ENCODE measurements around the gene CCDC50.

Gene CCDC50

GRCh38 chr3:191368755-191369615, 39.8 kb downstream of the CCDC50 start:
- no peak for DNase-seq
- TF ChIP-seq POLR2A (IDR thresholded peaks at IDR 0.05; ENCODE audit: low read length) (no peak), GATA1 (IDR thresholded peaks at IDR 0.05; ENCODE audit: low read depth, low read length) (no peak)

GRCh38 chr3:191369616-191370010, 40.4 kb downstream of the CCDC50 start:
- TF ChIP-seq POLR2A (IDR thresholded peaks at IDR 0.05; ENCODE audit: low read length), result no peak
- TF ChIP-seq GATA1 (IDR thresholded peaks at IDR 0.05; ENCODE audit: low read depth, low read length), result no peak
- no peak for DNase-seq

- no peak for TF ChIP-seq POLR2A (IDR thresholded peaks at IDR 0.05; ENCODE audit: low read length)
- no peak for TF ChIP-seq GATA1 (IDR thresholded peaks at IDR 0.05; ENCODE audit: low read depth, low read length)
Observed at GRCh38 chr3:191372122-191372521, 42.9 kb downstream of the CCDC50 start.

GRCh38 chr3:191373327-191373726, 44.1 kb downstream of the CCDC50 start:
- no peak for TF ChIP-seq GATA1 (IDR thresholded peaks at IDR 0.05; ENCODE audit: low read depth, low read length)
- TF ChIP-seq POLR2A (IDR thresholded peaks at IDR 0.05; ENCODE audit: low read length), result no peak
- no peak for DNase-seq

More at GRCh38 chr3:191372122-191372521, 42.9 kb downstream of the CCDC50 start:
- DNase-seq, result no peak

GRCh38 chr3:191376516-191377141, 47.4 kb downstream of the CCDC50 start:
- DNase-seq, result no peak
- no peak for TF ChIP-seq GATA1 (IDR thresholded peaks at IDR 0.05; ENCODE audit: low read depth, low read length)
- TF ChIP-seq POLR2A (IDR thresholded peaks at IDR 0.05; ENCODE audit: low read length), result no peak

GRCh38 chr3:191378142-191378812, 49.1 kb downstream of the CCDC50 start:
- no peak for TF ChIP-seq GATA1 (IDR thresholded peaks at IDR 0.05; ENCODE audit: low read depth, low read length)
- no peak for TF ChIP-seq POLR2A (IDR thresholded peaks at IDR 0.05; ENCODE audit: low read length)
- DNase-seq, result no peak

GRCh38 chr3:191379446-191379845, 50.3 kb downstream of the CCDC50 start:
- DNase-seq, result no peak
- TF ChIP-seq GATA1 (IDR thresholded peaks at IDR 0.05; ENCODE audit: low read depth, low read length) (no peak), POLR2A (IDR thresholded peaks at IDR 0.05; ENCODE audit: low read length) (no peak)

GRCh38 chr3:191380001-191380400, 50.8 kb downstream of the CCDC50 start:
- TF ChIP-seq POLR2A (IDR thresholded peaks at IDR 0.05; ENCODE audit: low read length), result no peak
- TF ChIP-seq GATA1 (IDR thresholded peaks at IDR 0.05; ENCODE audit: low read depth, low read length), result no peak

GRCh38 chr3:191381303-191381702, 52.1 kb downstream of the CCDC50 start:
- no peak for DNase-seq
- TF ChIP-seq POLR2A (IDR thresholded peaks at IDR 0.05; ENCODE audit: low read length) (no peak), GATA1 (IDR thresholded peaks at IDR 0.05; ENCODE audit: low read depth, low read length) (no peak)

More at GRCh38 chr3:191380001-191380400, 50.8 kb downstream of the CCDC50 start:
- DNase-seq, result no peak

GRCh38 chr3:191382661-191383060, 53.5 kb downstream of the CCDC50 start:
- DNase-seq, result no peak
- no peak for TF ChIP-seq POLR2A (IDR thresholded peaks at IDR 0.05; ENCODE audit: low read length)
- TF ChIP-seq GATA1 (IDR thresholded peaks at IDR 0.05; ENCODE audit: low read depth, low read length), result no peak

- DNase-seq, result no peak
- TF ChIP-seq POLR2A (IDR thresholded peaks at IDR 0.05; ENCODE audit: low read length), result no peak
- no peak for TF ChIP-seq GATA1 (IDR thresholded peaks at IDR 0.05; ENCODE audit: low read depth, low read length)
Observed at GRCh38 chr3:191383124-191383523, 53.9 kb downstream of the CCDC50 start.

- DNase-seq, result no peak
- TF ChIP-seq GATA1 (IDR thresholded peaks at IDR 0.05; ENCODE audit: low read depth, low read length), result no peak
- TF ChIP-seq POLR2A (IDR thresholded peaks at IDR 0.05; ENCODE audit: low read length), result no peak
Observed at GRCh38 chr3:191385101-191385500, 55.9 kb downstream of the CCDC50 start.

- DNase-seq, result no peak
- no peak for TF ChIP-seq POLR2A (IDR thresholded peaks at IDR 0.05; ENCODE audit: low read length)
- TF ChIP-seq GATA1 (IDR thresholded peaks at IDR 0.05; ENCODE audit: low read depth, low read length), result no peak
Observed at GRCh38 chr3:191387441-191388077, 58.4 kb downstream of the CCDC50 start.

- TF ChIP-seq POLR2A (IDR thresholded peaks at IDR 0.05; ENCODE audit: low read length), result no peak
- TF ChIP-seq GATA1 (IDR thresholded peaks at IDR 0.05; ENCODE audit: low read depth, low read length), result no peak
- no peak for DNase-seq
Observed at GRCh38 chr3:191388823-191389222, 59.6 kb downstream of the CCDC50 start.
